ENCODE results near the gene LRMDA.

Gene LRMDA

GRCh38 chr10:75827587-75828021 is 396.2 kb downstream of the LRMDA start:
- H3K9me3 Mint-ChIP-seq = peaks cover 9% of the 10 kb centered on the region
- H3K4me3 Mint-ChIP-seq = peak overlapping the region in 2 of 3 experiments; percentile 14 to 33
- peaks cover 4% of the 10 kb centered on the region for H3K27me3 Mint-ChIP-seq (ENCODE audit: low read depth)
- H3K4me1 Mint-ChIP-seq = peaks cover 50% of the 10 kb centered on the region
- peak overlapping the region; percentile 32 to 78 (median 78) for H3K27ac Mint-ChIP-seq
- no peak for TF ChIP-seq CTCF (IDR thresholded peaks at IDR 0.05; ENCODE audit: unreplicated experiment in 3 of 3)
- H3K36me3 Mint-ChIP-seq (ENCODE audit: low read depth) = peaks cover 5% of the 10 kb centered on the region

GRCh38 chr10:75828413-75828812 is 397.0 kb downstream of the LRMDA start:
- Mint-ChIP-seq H3K4me1 (peaks cover 50% of the 10 kb centered on the region), H3K27me3 (ENCODE audit: low read depth) (peaks cover 7% of the 10 kb centered on the region), H3K27ac (peak overlapping the region; percentile 48 to 78 (median 78)), H3K36me3 (ENCODE audit: low read depth) (peaks cover 5% of the 10 kb centered on the region), H3K4me3 (peak overlapping the region in 1 of 3 experiments; percentile 6), H3K9me3 (peaks cover 11% of the 10 kb centered on the region)
- TF ChIP-seq CTCF (IDR thresholded peaks at IDR 0.05; ENCODE audit: unreplicated experiment in 3 of 3) = no peak

GRCh38 chr10:75836064-75836463 is 404.6 kb downstream of the LRMDA start:
- Mint-ChIP-seq H3K4me1 (peaks cover 9% of the 10 kb centered on the region), H3K27me3 (ENCODE audit: low read depth) (peaks cover 14% of the 10 kb centered on the region), H3K4me3 (no peak overlapping the region), H3K27ac (peak overlapping the region in 1 of 3 experiments; percentile 7), H3K9me3 (peaks cover 23% of the 10 kb centered on the region), H3K36me3 (ENCODE audit: low read depth) (peaks cover 5% of the 10 kb centered on the region)
- no peak for TF ChIP-seq CTCF (IDR thresholded peaks at IDR 0.05; ENCODE audit: unreplicated experiment in 3 of 3)

GRCh38 chr10:75838486-75838885 is 407.1 kb downstream of the LRMDA start:
- no peak for TF ChIP-seq CTCF (IDR thresholded peaks at IDR 0.05; ENCODE audit: unreplicated experiment in 3 of 3)
- Mint-ChIP-seq H3K27me3 (ENCODE audit: low read depth) (peaks cover 19% of the 10 kb centered on the region), H3K4me1 (peaks cover 13% of the 10 kb centered on the region), H3K36me3 (ENCODE audit: low read depth) (no peaks in the 10 kb centered on the region), H3K4me3 (no peak overlapping the region), H3K27ac (peak overlapping the region in 2 of 3 experiments; percentile 3 to 34), H3K9me3 (peaks cover 12% of the 10 kb centered on the region)

- H3K4me1 Mint-ChIP-seq = peaks cover 18% of the 10 kb centered on the region
- no peak overlapping the region for H3K4me3 Mint-ChIP-seq
- no peak for TF ChIP-seq CTCF (IDR thresholded peaks at IDR 0.05; ENCODE audit: unreplicated experiment in 3 of 3)
- peaks cover 7% of the 10 kb centered on the region for H3K9me3 Mint-ChIP-seq
- peak overlapping the region in 2 of 3 experiments; percentile 3 to 34 for H3K27ac Mint-ChIP-seq
- H3K27me3 Mint-ChIP-seq (ENCODE audit: low read depth) = peaks cover 19% of the 10 kb centered on the region
- H3K36me3 Mint-ChIP-seq (ENCODE audit: low read depth) = no peaks in the 10 kb centered on the region
Measured at GRCh38 chr10:75839020-75839419, 407.6 kb downstream of the LRMDA start.

- no peak overlapping the region for H3K27ac Mint-ChIP-seq
Measured at GRCh38 chr10:75841266-75841665, 409.8 kb downstream of the LRMDA start.

More at GRCh38 chr10:75841266-75841665, 409.8 kb downstream of the LRMDA start:
- TF ChIP-seq CTCF (IDR thresholded peaks at IDR 0.05; ENCODE audit: unreplicated experiment in 3 of 3) = no peak
- Mint-ChIP-seq H3K9me3 (no peaks in the 10 kb centered on the region), H3K36me3 (ENCODE audit: low read depth) (no peaks in the 10 kb centered on the region), H3K4me1 (peaks cover 35% of the 10 kb centered on the region), H3K27me3 (ENCODE audit: low read depth) (peaks cover 24% of the 10 kb centered on the region), H3K4me3 (no peak overlapping the region)
